Neural progenitor cell (in vitro differentiated cells): ENCODE results near the gene ABCA1. TPM values are rescaled to one million over a fixed set of nuclear protein-coding genes. Genes with fewer than 3 reads are reported as not detected.

Experiments used
- DNase-seq: peaks from one replicate; pipeline ENCODE4 v3.0.0-alpha.2; 2016; ENCODE audit warnings: low spot score
- H2AFZ ChIP-seq: fragments of 200-600 bp; sonication (generic); replicated peaks from 2 replicates; pipeline ENCODE4 v1.6.1; 2016; ENCODE audit warnings: antibody characterized with exemption
- H3F3A ChIP-seq: fragments of 200-600 bp; sonication (generic); 2 replicates; pipeline ENCODE4 v1.6.1; 2016; ENCODE audit warnings: antibody characterized with exemption, low read depth
- H3K27ac ChIP-seq: fragments of 200-600 bp; sonication (generic); 2 replicates; pipeline ENCODE4 v1.5.1; 2016; ENCODE audit warnings: mild to moderate bottlenecking
- H3K27me3 ChIP-seq: fragments of 200-600 bp; sonication (generic); 2 replicates; pipeline ENCODE4 v1.6.1; 2016; ENCODE audit warnings: mild to moderate bottlenecking, moderate library complexity
- H3K36me3 ChIP-seq: fragments of 200-600 bp; sonication (generic); 2 replicates; pipeline ENCODE4 v1.5.1; 2016
- H3K4me1 ChIP-seq: fragments of 200-600 bp; sonication (generic); 2 replicates; pipeline ENCODE4 v1.6.1; 2016; ENCODE audit warnings: mixed run types
- H3K4me2 ChIP-seq: fragments of 200-600 bp; sonication (generic); 2 replicates; pipeline ENCODE4 v1.6.1; 2016
- H3K4me3 ChIP-seq: fragments of 200-600 bp; sonication (generic); 2 replicates; pipeline ENCODE4 v1.5.1; 2016
- H3K79me2 ChIP-seq: fragments of 200-600 bp; sonication (generic); 2 replicates; pipeline ENCODE4 v1.6.1; 2016; ENCODE audit warnings: low read depth
- H3K9ac ChIP-seq: fragments of 200-600 bp; sonication (generic); 2 replicates; pipeline ENCODE4 v1.6.1; 2016
- H3K9me3 ChIP-seq: fragments of 200-600 bp; sonication (generic); 2 replicates; pipeline ENCODE4 v1.5.1; 2016; ENCODE audit warnings: low read depth
- H4K20me1 ChIP-seq: fragments of 200-600 bp; sonication (generic); 2 replicates; pipeline ENCODE4 v1.6.1; 2016; ENCODE audit warnings: low read depth
- H3K27ac Mint-ChIP-seq: 3 replicates; pipeline ENCODE4 v1.8.0; 2021; ENCODE audit warnings: mixed read lengths
- H3K27me3 Mint-ChIP-seq: 2 replicates; pipeline ENCODE4 v1.8.0; 2022; ENCODE audit warnings: low read depth, mild to moderate bottlenecking, inconsistent platforms, moderate library complexity, mixed read lengths; ENCODE audit not compliant: insufficient read depth
- H3K36me3 Mint-ChIP-seq: 3 replicates; pipeline ENCODE4 v1.8.0; 2021; ENCODE audit warnings: mixed read lengths
- H3K4me1 Mint-ChIP-seq: 3 replicates; pipeline ENCODE4 v1.8.0; 2021; ENCODE audit warnings: mixed read lengths
- H3K4me3 Mint-ChIP-seq: 3 replicates; pipeline ENCODE4 v1.8.0; 2021; ENCODE audit warnings: mild to moderate bottlenecking, moderate library complexity, mixed read lengths
- H3K9me3 Mint-ChIP-seq: 3 replicates; pipeline ENCODE4 v1.8.0; 2020; ENCODE audit warnings: mixed read lengths
- CTCF ChIP-seq: fragments of 200-600 bp; sonication (generic); IDR thresholded peaks from 2 replicates; pipeline ENCODE4 v1.5.1; 2017; ENCODE audit warnings: antibody characterized with exemption, mild to moderate bottlenecking
- EZH2 ChIP-seq: fragments of 200-600 bp; sonication (generic); IDR thresholded peaks from 2 replicates; pipeline ENCODE4 v1.6.1; 2017; ENCODE audit warnings: antibody characterized with exemption, mild to moderate bottlenecking, moderate library complexity
- EZH2phosphoT487 ChIP-seq: fragments of 200-600 bp; sonication (generic); IDR thresholded peaks from 2 replicates; pipeline ENCODE4 v1.6.1; 2017; ENCODE audit warnings: antibody characterized with exemption
- total RNA-seq: library from RNA; depleted of rRNA; stranded (reverse); fragments of >200 nt; gene quantifications from 2 replicates; pipeline ENCODE4 v1.2.3, GENCODE V29; 2015; ENCODE audit warnings: low replicate concordance

Gene ABCA1
- total RNA-seq, 1 donor from 2014 or later: 32.4 TPM

GRCh38 chr9:104780796-104781395 lies 147.1 kb downstream of the ABCA1 start:
- Histone ChIP-seq H3K27ac (no peak overlapping the region), H3K4me3 (no peak overlapping the region), H4K20me1 (no peaks in the 10 kb centered on the region), H3K4me2 (no peak overlapping the region), H3K79me2 (no peaks in the 10 kb centered on the region), H3K36me3 (peaks cover 6% of the 10 kb centered on the region), H3K9me3 (no peaks in the 10 kb centered on the region), H3K4me1 (no peaks in the 10 kb centered on the region), H3K27me3 (no peaks in the 10 kb centered on the region), H3K9ac (no peak overlapping the region), H2AFZ (no peak overlapping the region), H3F3A (no peaks in the 10 kb centered on the region)
- no peak overlapping the region for H3K4me3 Mint-ChIP-seq
- H3K4me1 Mint-ChIP-seq: no peaks in the 10 kb centered on the region
- H3K9me3 Mint-ChIP-seq: no peaks in the 10 kb centered on the region
- no peaks in the 10 kb centered on the region for H3K27me3 Mint-ChIP-seq
- no peak for DNase-seq
- H3K36me3 Mint-ChIP-seq: peaks cover 10% of the 10 kb centered on the region
- TF ChIP-seq CTCF: peak; percentile 39
- no peak for TF ChIP-seq EZH2
- no peak overlapping the region for H3K27ac Mint-ChIP-seq

GRCh38 chr9:104779946-104780535 lies 147.9 kb downstream of the ABCA1 start:
- Histone ChIP-seq H2AFZ (no peak overlapping the region), H3K79me2 (no peaks in the 10 kb centered on the region), H3K27ac (no peak overlapping the region), H3K4me2 (no peak overlapping the region), H3K9ac (no peak overlapping the region), H3K4me1 (no peaks in the 10 kb centered on the region), H3K36me3 (peaks cover 6% of the 10 kb centered on the region), H3K27me3 (no peaks in the 10 kb centered on the region), H4K20me1 (no peaks in the 10 kb centered on the region), H3F3A (no peaks in the 10 kb centered on the region), H3K4me3 (no peak overlapping the region), H3K9me3 (no peaks in the 10 kb centered on the region)
- DNase-seq: no peak
- H3K27ac Mint-ChIP-seq: no peak overlapping the region
- no peaks in the 10 kb centered on the region for H3K4me1 Mint-ChIP-seq
- no peaks in the 10 kb centered on the region for H3K27me3 Mint-ChIP-seq
- no peak overlapping the region for H3K4me3 Mint-ChIP-seq
- H3K36me3 Mint-ChIP-seq: peaks cover 8% of the 10 kb centered on the region
- TF ChIP-seq EZH2phosphoT487 (no peak), EZH2 (no peak), CTCF (no peak)
- no peaks in the 10 kb centered on the region for H3K9me3 Mint-ChIP-seq

- no peak for TF ChIP-seq EZH2
- TF ChIP-seq EZH2phosphoT487: no peak
- TF ChIP-seq CTCF: no peak
- H2AFZ ChIP-seq: no peak overlapping the region
- H3K36me3 Mint-ChIP-seq: peaks cover 6% of the 10 kb centered on the region
- H3K4me1 ChIP-seq: no peaks in the 10 kb centered on the region
- no peaks in the 10 kb centered on the region for H3K27me3 ChIP-seq
- no peaks in the 10 kb centered on the region for H3K27me3 Mint-ChIP-seq
- H3K9me3 ChIP-seq: no peaks in the 10 kb centered on the region
- no peaks in the 10 kb centered on the region for H3K9me3 Mint-ChIP-seq
- H3K27ac Mint-ChIP-seq: no peak overlapping the region
- no peak overlapping the region for H3K4me3 ChIP-seq
- H4K20me1 ChIP-seq: no peaks in the 10 kb centered on the region
- no peaks in the 10 kb centered on the region for H3F3A ChIP-seq
- no peak for DNase-seq
- H3K4me3 Mint-ChIP-seq: no peak overlapping the region
- H3K36me3 ChIP-seq: peaks cover 6% of the 10 kb centered on the region
- no peak overlapping the region for H3K4me2 ChIP-seq
- H3K27ac ChIP-seq: no peak overlapping the region
- no peak overlapping the region for H3K9ac ChIP-seq
- no peaks in the 10 kb centered on the region for H3K79me2 ChIP-seq
- H3K4me1 Mint-ChIP-seq: no peaks in the 10 kb centered on the region
These were observed 148.6 kb downstream of the ABCA1 start for GRCh38 chr9:104779334-104779733.
